GM21619 (cell line): ENCODE data around the gene MACROD2.

Experiments used
- ATAC-seq: cut with Tn5 transposase; IDR thresholded peaks from one replicate; pipeline ENCODE4 v1.9.1; 2021; ENCODE audit not compliant: unreplicated experiment

MACROD2 gene

DNA sequence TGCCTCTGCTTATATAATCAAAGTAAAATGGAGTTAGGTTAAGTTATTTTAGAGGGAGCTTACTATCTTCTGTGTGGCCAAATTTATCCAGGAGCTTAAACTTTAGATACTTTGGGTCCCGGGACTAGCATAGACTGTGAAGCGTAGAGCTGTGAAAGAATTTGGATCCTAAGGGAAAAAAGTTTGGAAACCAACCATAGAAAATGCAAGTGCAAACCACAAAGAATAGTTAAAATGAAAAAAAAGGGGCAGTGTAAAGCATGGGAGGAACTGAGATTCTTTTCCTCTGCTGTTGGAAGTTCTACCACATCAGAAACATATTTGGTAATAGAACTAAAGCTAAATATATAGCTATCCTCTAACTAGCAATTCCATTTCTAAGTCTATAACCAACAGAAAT lies 574.3 kb downstream of the MACROD2 start:
- no peak for ATAC-seq

DNA sequence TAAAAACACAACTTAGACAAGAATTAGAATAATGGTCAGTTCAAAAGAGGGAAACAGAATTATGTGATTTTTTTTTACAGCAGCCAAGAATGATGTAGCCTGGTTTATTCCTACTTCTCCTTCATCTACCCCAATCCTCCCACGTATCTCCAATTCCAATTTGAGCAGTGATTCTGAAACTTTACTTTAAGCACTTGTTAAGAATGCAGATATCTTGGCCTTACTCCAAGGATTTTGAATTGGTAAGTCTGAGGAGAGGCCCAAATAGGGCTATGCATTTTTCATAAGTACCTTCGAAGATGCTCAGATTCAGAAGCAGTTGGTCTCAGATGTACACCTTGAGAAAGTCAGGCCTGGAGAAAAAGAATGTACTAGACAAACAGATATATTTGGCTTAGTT lies 575.5 kb downstream of the MACROD2 start:
- ATAC-seq: no peak

GRCh38 chr20:14573676-14574075 lies 578.4 kb downstream of the MACROD2 start:
- ATAC-seq: no peak

GRCh38 chr20:14576196-14576877 lies 581.0 kb downstream of the MACROD2 start:
- ATAC-seq: no peak

DNA sequence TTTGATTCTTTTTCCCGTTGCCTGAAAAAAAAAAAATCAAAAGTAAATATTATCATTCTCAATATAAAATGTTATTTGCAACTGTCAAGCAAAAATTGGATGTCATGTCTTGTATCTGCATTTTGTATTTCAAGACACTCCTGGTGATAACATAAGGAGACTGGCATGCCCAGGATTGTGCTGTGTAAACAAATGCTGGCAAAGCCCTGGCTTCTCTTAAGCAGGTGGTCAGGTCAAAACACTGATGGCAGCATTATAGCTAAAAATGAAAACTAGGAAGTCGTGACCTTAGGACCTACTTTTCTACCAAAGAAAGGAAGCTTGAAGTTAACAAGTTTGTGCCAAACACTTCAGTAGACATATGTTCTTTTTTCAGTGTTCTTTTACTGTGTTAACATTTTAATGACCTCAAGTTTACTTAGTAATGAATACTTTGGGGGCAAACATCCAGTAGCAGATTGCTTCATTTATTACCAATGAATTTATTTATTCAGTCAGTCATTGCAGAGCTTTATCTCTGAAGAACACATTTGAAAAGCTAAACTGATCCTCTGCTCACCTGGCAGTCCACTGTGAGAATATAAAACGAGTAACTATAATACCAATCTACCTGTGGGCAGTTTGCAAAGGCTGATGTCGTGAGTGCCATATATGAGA lies 585.2 kb downstream of the MACROD2 start:
- no peak for ATAC-seq

DNA sequence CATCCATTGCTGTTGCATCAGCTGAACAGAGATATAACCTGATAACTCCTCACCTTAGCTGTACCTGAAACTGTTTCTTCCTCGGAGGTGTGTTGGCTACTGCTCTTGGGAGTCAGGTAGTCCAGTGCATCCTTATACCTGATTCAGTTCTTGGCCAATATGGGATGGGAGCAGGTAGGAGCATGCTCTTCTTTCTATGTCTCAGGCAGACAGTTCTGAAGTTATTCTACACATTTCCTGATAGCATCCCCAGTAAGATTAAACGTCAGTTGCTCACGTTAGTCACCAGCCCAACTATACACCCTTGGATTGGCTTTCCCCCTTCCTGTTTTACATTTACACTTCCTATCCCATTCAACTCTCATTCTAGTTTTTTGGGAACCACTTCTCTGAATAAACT lies 586.4 kb downstream of the MACROD2 start:
- no peak for ATAC-seq

GRCh38 chr20:14582855-14583254 lies 587.5 kb downstream of the MACROD2 start:
- no peak for ATAC-seq

DNA sequence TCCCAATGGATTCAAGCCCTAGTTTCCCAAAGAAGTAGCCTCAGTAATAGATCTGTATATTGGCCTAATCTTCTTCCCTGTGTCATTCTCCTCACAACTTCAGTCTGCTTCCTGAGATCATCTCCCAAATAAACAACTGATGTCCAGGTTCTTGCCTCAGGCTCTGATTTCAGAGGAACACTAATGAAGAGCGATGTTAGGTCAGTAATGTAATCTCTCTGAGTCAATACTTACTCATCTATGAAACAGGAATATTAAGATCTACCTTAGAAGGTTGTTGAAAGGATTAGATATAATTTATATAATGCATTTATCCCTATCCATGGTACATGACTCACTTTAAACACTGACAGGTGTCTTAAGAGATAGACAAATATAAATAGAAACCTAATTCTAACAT lies 588.1 kb downstream of the MACROD2 start:
- ATAC-seq: no peak

GRCh38 chr20:14589383-14589782 lies 594.1 kb downstream of the MACROD2 start:
- ATAC-seq: no peak

DNA sequence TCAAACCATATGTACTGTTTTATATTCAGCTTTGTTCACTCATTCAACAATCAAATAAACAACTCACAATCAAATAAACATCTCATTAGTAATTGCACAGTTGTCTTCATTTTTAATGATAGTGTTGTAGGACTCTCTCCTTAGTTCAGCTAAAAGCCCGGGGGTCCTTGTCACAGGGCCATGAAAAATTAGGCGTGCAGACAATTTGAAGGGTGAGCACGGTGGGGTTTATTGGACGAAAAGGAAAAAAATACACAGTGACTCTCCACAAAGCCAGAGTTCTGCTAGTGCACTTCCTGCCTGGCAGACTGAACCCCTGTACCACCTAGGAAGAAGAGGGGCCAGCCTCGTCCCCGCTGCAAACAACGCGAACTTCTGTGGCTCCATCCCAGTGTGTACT lies 599.7 kb downstream of the MACROD2 start:
- ATAC-seq: no peak

GRCh38 chr20:14597206-14597715 lies 601.9 kb downstream of the MACROD2 start:
- no peak for ATAC-seq

GRCh38 chr20:14599613-14600012 lies 604.3 kb downstream of the MACROD2 start:
- ATAC-seq: no peak

GRCh38 chr20:14600527-14600926 lies 605.2 kb downstream of the MACROD2 start:
- no peak for ATAC-seq

DNA sequence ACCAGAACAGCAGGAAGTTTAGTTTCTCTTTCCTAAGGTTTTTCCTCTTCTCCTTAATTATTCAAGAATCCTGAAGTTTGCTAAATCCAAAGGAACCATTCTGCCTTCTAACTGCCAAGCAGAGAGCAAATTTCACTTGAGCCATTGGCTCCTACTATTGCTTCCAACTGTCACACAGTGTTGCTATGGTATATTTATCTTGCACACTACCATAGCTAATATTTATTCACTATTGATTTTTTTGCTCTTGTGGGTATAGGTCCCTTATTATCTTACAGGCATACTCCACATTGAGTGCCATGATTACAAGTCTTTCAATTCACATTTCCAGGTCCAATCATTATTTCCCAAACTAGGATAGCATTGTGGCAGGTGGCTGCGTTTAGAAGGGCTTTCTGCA lies 608.8 kb downstream of the MACROD2 start:
- ATAC-seq: no peak

DNA sequence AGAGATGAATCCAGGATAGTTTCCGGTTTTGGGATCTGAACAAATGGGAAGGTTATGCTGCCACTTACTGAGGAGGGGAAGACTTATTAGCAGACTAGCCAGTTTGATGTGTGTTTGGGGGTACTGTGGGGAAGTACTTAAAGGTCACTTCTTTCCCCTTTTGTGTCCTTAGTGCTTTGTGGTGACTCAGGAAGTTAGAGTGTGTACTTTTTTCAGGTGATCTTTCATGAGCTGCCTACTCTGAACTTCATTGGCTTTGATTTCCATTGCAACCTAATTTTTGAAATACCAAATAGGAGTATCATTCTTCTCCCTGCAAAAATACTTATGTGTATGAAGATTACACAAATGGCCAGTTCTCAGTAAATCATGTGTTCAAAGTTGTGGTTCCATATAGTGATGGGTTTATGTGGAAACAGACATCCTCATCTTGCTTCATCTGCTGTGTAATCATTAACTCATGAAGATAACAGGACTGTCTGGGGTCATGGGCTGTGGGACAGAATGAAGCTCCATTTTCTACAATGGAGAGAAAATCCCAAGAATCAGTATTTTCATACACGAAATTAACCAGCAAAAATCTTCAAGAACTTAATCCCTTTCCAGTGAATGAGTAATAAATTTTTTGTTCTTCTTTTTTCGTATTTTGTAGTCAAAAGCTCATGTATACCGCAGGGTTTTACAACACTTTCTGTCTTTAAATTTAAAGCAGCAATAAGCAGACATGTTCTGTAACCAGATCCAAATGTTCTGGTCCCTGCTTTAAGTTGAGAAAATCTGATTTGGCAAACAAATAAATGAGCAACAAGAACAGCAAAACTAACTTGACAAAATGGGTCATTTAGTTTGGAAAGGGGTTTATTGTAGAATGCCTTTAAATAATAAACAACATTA lies 614.3 kb downstream of the MACROD2 start:
- no peak for ATAC-seq

DNA sequence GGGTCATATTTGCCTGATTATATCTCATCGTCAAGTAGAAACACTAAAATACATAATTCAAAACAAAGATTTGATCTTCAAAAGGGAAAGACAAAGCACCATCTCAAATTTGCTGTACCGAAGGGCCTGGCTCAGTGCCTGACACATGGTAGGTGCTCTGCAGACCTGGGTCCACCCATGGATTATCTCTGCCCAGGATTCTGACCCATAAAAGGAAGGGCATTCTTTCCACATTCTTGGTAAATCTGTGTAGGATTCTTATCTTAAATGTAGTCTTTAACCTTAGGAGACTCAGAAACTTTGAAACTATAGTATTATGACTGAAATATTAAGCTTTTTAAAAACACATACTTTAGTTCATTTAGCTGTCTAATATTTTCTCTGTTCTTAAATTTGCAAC lies 616.2 kb downstream of the MACROD2 start:
- ATAC-seq: no peak

- no peak for ATAC-seq
Measured at GRCh38 chr20:14612391-14612790, 617.1 kb downstream of the MACROD2 start.

GRCh38 chr20:14616003-14616402 lies 620.7 kb downstream of the MACROD2 start:
- no peak for ATAC-seq

GRCh38 chr20:14617123-14617522 lies 621.8 kb downstream of the MACROD2 start:
- no peak for ATAC-seq

GRCh38 chr20:14619411-14619810 lies 624.1 kb downstream of the MACROD2 start:
- ATAC-seq: no peak

DNA sequence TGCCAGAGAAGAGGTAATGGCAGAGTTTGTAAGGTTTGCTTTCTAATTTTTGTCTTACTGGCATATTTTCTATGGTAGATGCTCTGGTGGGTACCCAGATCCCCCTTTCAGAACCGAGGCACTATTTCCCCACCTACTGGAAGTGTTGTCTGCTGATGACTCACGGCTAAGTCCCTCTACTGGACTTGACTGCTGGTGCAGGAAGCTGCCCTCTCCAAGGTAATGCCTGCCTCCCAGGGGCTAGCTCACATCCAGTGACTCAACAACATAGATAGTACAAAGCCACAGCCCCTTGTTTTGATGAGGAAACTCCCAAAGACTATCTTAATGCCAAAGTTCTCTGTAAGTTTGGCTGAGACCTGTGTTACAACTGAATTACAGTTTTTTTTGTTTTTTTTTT lies 627.5 kb downstream of the MACROD2 start:
- no peak for ATAC-seq

DNA sequence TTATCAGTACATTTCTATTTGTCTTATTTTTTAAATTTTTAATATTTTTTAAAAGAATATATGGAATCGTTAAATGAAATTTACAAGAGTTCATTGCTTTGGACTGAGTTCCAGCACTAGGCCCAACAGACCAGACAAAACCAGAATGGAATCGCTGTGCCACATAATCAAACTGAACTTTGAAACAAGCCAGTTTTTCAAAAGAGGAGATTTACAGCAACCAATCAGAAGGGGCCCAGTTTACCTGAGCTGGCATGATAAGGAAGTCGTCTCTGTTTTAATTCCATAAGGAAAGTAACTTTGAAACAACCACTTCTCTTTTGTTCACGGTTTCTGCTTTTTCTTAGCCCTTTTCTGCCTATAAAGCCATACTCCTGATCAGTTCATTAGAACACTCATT lies 635.7 kb downstream of the MACROD2 start:
- no peak for ATAC-seq
